BE2C (cell line): Measurements from ENCODE around the gene RAPGEF2.

Experiments used
- DNase-seq: peaks from one replicate; pipeline ENCODE4 v3.0.0-alpha.2; 2020
- H3K27me3 ChIP-seq: fragments of 250-450 bp; sonication (Bioruptor Pico); 2 replicates; pipeline ENCODE4 v1.5.1; 2020; ENCODE audit warnings: mild to moderate bottlenecking
- H3K36me3 ChIP-seq: fragments of 250-450 bp; sonication (Bioruptor Pico); 2 replicates; pipeline ENCODE4 v1.5.1; 2020; ENCODE audit warnings: mild to moderate bottlenecking
- H3K4me1 ChIP-seq: fragments of 250-450 bp; sonication (Bioruptor Pico); 2 replicates; pipeline ENCODE4 v1.5.1; 2020
- H3K4me3 ChIP-seq: 2 replicates; pipeline ENCODE4 v1.5.1; 2011; ENCODE audit warnings: low read depth, low read length
- H3K9me3 ChIP-seq: fragments of 250-450 bp; sonication (Bioruptor Pico); 2 replicates; pipeline ENCODE4 v1.5.1; 2020
- CTCF ChIP-seq: IDR thresholded peaks from 2 replicates; pipeline ENCODE4 v1.5.1; 2012; ENCODE audit warnings: mild to moderate bottlenecking, low read depth, low read length

Gene RAPGEF2

DNA sequence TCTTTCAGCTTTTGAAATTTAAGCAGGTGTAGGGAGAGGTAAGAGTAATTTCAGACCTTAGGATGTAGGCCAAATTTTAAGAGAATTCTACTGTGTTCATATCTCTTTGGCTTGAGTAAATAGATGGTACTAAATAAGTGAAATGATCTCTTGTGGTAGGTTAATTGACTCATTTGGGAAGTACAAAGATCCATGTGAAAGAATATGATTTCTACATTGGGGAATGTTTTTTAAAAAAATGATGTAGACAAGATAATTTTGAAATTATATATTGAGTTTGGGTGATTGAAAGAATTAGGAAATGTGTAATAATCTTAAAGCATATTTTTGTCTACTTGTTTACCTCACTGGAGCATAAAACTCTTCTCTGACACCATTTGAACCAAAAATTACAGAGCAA lies 35.6 kb downstream of the RAPGEF2 start:
- no peak overlapping the region for H3K4me3 ChIP-seq
- no peaks in the 10 kb centered on the region for H3K4me1 ChIP-seq
- no peaks in the 10 kb centered on the region for H3K36me3 ChIP-seq
- DNase-seq: no peak
- H3K9me3 ChIP-seq: no peaks in the 10 kb centered on the region
- H3K27me3 ChIP-seq: no peaks in the 10 kb centered on the region
- TF ChIP-seq CTCF: no peak

GRCh38 chr4:159141193-159141592 lies 38.3 kb downstream of the RAPGEF2 start:
- Histone ChIP-seq H3K4me1 (no peaks in the 10 kb centered on the region), H3K36me3 (no peaks in the 10 kb centered on the region), H3K4me3 (no peak overlapping the region), H3K27me3 (no peaks in the 10 kb centered on the region), H3K9me3 (no peaks in the 10 kb centered on the region)
- no peak for DNase-seq
- TF ChIP-seq CTCF: no peak

DNA sequence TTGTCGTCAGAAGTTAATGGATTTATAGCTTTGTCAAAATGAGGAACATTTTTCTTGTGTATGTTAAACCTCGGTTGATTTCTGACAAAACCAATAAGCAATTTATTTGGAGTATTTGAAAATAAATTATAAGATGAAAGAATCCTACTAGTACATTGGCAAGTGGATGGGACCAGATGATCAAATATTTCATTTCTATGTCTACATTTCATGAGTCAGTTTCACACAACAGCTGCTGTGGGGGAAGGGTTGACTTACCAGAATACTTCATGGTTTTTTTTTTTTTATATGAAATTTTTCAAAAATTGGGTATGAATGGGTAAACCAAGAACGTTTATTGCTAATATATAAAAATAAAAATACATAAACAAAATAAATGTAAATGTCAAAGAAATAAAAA lies 39.4 kb downstream of the RAPGEF2 start:
- TF ChIP-seq CTCF: no peak
- Histone ChIP-seq H3K4me1 (no peaks in the 10 kb centered on the region), H3K4me3 (no peak overlapping the region), H3K27me3 (no peaks in the 10 kb centered on the region), H3K9me3 (no peaks in the 10 kb centered on the region), H3K36me3 (no peaks in the 10 kb centered on the region)
- DNase-seq: no peak

GRCh38 chr4:159142681-159143384 lies 40.0 kb downstream of the RAPGEF2 start:
- H3K4me3 ChIP-seq: no peak overlapping the region
- no peaks in the 10 kb centered on the region for H3K4me1 ChIP-seq
- DNase-seq: no peak
- TF ChIP-seq CTCF: no peak
- H3K9me3 ChIP-seq: no peaks in the 10 kb centered on the region
- H3K36me3 ChIP-seq: no peaks in the 10 kb centered on the region
- H3K27me3 ChIP-seq: no peaks in the 10 kb centered on the region

DNA sequence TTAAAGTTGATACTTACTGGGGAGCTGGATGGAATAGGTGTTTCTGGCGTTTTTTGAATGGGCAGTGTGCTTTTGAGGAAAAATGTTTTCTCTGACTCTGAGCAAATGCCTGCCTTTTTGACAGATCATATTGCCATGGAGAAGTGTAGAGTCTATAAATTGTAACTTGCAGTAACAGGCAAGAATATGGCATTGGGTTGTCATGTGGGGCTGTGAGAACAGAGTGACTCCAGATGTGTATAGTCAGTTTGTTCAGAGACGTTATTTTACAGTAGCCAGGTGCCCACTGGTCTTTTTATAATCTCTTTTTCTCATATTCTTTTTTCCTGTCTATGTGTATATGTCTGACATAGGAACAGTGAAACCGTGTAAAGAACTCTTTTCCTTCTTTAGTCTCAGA lies 40.8 kb downstream of the RAPGEF2 start:
- DNase-seq: no peak
- TF ChIP-seq CTCF: no peak
- Histone ChIP-seq H3K36me3 (no peaks in the 10 kb centered on the region), H3K4me3 (no peak overlapping the region), H3K4me1 (no peaks in the 10 kb centered on the region), H3K27me3 (no peaks in the 10 kb centered on the region), H3K9me3 (no peaks in the 10 kb centered on the region)

DNA sequence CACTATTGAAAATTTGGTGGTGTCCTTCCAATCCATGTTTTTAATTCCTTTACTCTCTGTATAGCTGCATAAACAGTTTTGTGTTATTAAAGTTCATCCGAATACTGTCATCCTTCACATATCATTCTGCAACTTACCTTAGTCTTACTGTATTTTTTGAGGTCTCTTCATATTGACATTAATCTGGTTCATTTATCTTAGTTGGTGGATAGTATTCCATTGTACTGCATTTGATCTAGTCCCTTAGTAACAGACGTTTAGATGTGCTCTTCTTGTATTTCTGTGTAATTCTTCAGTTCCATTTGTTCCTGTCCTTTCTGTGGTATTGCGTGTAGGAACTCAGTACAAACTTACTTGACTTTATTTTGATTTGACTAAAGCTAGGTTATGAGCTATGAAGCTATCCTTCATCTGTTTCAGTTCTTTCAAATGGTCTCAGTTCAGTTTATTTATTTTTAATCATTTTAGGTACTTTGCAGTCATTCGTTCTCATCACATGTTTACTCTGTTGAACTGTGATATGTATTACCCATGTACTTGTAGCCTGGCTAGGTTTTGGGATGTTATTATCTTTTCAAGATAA lies 41.3 kb downstream of the RAPGEF2 start:
- H3K27me3 ChIP-seq: no peaks in the 10 kb centered on the region
- H3K4me1 ChIP-seq: no peaks in the 10 kb centered on the region
- H3K36me3 ChIP-seq: no peaks in the 10 kb centered on the region
- no peaks in the 10 kb centered on the region for H3K9me3 ChIP-seq
- no peak for DNase-seq
- H3K4me3 ChIP-seq: no peak overlapping the region
- no peak for TF ChIP-seq CTCF
